ENCODE results near the gene TRAF2. TPM values are rescaled to one million over a fixed set of nuclear protein-coding genes. Genes with fewer than 3 reads are reported as not detected.

Gene TRAF2
- total and polyA plus RNA-seq, 9 of the 15 experiments (the other 6 are each of a cell fraction or from before 2014, with no cell fraction given), result 0.24 to 45.2 (median 18.0) TPM

GRCh38 chr9:136885950-136886578 is at the start of gene TRAF2 (continued):
- TF ChIP-seq AFF4 (CRISPR knock-in tag; IDR thresholded peaks at IDR 0.05) (no peak), POLR2B (IDR thresholded peaks at IDR 0.05; ENCODE audit: low read depth, partially characterized antibody) (peak; percentile 74), DNMT1 (IDR thresholded peaks at IDR 0.05) (no peak), ZNF316 (IDR thresholded peaks at IDR 0.05) (no peak), ZNF165 (CRISPR knock-in tag; IDR thresholded peaks at IDR 0.05; ENCODE audit: borderline replicate concordance) (peak; percentile 24; the same call in 1 of the 2 replicates), SETDB1 (IDR thresholded peaks at IDR 0.05; ENCODE audit: low read length) (no peak), TEAD2 (tag; IDR thresholded peaks at IDR 0.05) (no peak), GABPB2 (CRISPR knock-in tag; conservative IDR thresholded peaks at IDR 0.05) (no peak), PCBP2 (IDR thresholded peaks at IDR 0.05; ENCODE audit: low read depth, low read length, poor library complexity, severe bottlenecking) (no peak), LCOR (CRISPR knock-in tag; IDR thresholded peaks at IDR 0.05) (no peak), TBP (optimal IDR thresholded peaks at IDR 0.05; ENCODE audit: low read depth, low read length) (peak; percentile 80), TEAD1 (CRISPR knock-in tag; IDR thresholded peaks at IDR 0.05) (no peak), NBN (IDR thresholded peaks at IDR 0.05; ENCODE audit: low read depth) (no peak), ZNF143 (CRISPR knock-in tag; IDR thresholded peaks at IDR 0.05) (no peak), ZNF407 (IDR thresholded peaks at IDR 0.05; ENCODE audit: low read depth) (no peak), RAD21 (CRISPR knock-in tag; conservative IDR thresholded peaks at IDR 0.05 in 1 of 2, IDR thresholded peaks at IDR 0.05 in 1 of 2) (no peak)
